Stimulated activated CD4-positive, alpha-beta T cell treated with anti-CD3 and anti-CD28 coated beads, Interleukin-12 subunit alpha, Interleukin-12 subunit beta, amount 100 ng/mL, for 48 hours (primary cell): Measurements from ENCODE around the gene OR10H5.
"Not testable (repeated sequence)": the region's sequence is repeated elsewhere in the genome, so short reads cannot be mapped to it uniquely, and the experiment has no call there.

Experiments
- DNase-seq, 3 donors: peaks; one replicate each; pipeline ENCODE4 v3.0.0-alpha.2; 2020; ENCODE audit warnings: low read depth in 2 of 3, low spot score in 1 of 3

The OR10H5 gene

DNA sequence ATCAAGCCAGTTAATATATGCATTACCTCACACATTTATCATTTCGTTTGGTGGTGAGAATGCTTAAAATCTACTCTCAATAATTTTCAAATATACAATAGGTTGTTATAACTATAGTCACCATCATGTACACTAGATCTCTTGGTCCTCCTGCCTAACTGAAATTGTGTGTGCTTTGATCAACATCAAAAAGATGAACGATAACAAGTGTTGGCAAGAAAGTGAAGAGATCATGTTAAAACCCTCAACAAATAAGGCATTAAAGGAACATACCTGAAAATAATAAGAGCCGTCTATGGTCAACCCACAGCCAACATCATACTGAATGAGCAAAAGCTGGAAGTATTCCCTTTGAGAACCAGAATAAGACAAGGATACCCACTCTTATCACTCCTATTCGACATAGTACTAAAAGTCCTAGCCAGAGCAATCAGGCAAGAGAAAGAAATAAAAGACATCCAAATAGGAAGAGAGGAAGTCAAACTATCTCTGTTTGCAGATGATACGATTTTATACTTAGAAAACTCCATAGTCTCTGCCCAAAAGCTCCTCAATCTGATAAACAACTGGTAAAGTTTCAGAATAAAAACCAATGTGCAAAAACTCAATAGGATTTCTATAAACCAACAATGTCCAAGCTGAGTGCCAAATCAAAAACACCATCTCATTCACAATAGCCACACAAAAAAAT lies 55.9 kb downstream of the OR10H5 start:
- no peak for DNase-seq

DNA sequence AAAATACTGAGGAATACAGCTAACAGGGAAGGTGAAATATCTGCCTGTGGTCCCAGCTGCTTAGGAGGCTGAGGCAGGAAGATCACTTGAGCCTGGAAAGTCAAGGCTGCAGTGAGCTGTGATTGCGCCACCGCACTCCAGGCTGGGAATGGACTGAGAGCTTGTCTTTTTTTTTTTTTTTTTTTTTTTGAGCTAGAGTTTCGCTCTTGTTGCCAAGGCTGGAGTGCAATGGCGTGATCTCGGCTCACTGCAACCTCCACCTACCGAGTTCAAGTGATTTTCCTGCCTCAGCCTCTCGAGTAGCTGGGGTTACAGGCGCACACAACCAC lies 56.4 kb downstream of the OR10H5 start:
- not testable (repeated sequence) for DNase-seq

DNA sequence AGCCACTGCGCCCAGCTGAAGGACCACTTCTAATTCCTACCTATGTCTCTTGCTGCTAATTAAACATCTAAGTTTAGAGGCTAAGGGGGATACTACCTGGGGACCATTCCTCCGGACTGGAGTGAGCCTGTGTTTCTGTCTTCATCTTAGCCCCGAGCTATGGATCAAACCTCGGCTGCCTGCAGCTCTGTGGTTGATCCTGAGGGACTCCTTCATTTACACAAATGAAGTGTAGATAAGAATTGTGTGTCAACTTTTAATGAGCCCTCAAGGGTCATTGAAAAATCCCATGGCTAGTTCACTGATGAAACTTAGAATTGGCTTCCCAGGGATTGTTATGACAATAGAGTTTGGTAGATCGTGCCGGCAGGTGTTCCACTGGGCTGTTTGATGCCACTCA lies 59.5 kb downstream of the OR10H5 start:
- no peak for DNase-seq

DNA sequence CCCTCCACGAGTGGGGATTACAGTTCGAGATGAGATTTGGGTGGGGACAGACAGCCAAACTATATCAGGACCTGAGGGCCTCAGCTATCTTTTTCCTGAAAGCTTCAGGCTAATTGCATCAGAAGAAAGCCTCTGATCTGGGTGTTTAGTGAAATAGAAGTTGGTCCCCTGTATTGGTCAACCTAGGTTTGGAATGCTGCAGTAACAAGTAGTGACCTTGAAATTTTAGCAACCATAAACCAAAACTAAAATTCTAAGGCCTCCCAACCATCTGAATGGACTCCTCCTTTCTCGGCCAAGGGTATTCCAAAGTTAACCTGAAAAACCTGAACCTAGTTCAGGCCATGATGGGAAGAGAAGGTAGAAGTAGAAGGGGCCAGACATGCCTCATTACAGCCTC lies 62.9 kb downstream of the OR10H5 start:
- DNase-seq: no peak
